H1 (cell line): ENCODE data around the gene ING5. TPM values are rescaled to one million over a fixed set of nuclear protein-coding genes. Genes with fewer than 3 reads are reported as not detected.

Source experiments
- CHD2 ChIP-seq: IDR thresholded peaks from 2 replicates; pipeline ENCODE4 v1.6.1; 2012; ENCODE audit warnings: low read length, improper control_type of control experiment
- EZH2 ChIP-seq: fragments of 200-600 bp; sonication (generic); IDR thresholded peaks from 2 replicates; pipeline ENCODE4 v1.7.1; 2012; ENCODE audit warnings: low read depth, mild to moderate bottlenecking, moderate library complexity, low read length, inconsistent platforms; ENCODE audit not compliant: severe bottlenecking
- HDAC2 ChIP-seq, 2 experiments: fragments of 300-600 bp in 1 of 2; sonication (generic) in 1 of 2; IDR thresholded peaks; 2 replicates each; pipeline ENCODE4 v1.6.1; 2011 to 2012; ENCODE audit warnings: low read depth in 2 of 2, low read length in 2 of 2, mild to moderate bottlenecking in 2 of 2, moderate library complexity in 2 of 2, borderline replicate concordance in 1 of 2, inconsistent platforms in 1 of 2
- JUN ChIP-seq: IDR thresholded peaks from 2 replicates; pipeline ENCODE4 v1.6.1; 2011; ENCODE audit warnings: low read depth, mild to moderate bottlenecking, improper control_type of control experiment, low read length
- TBP ChIP-seq: IDR thresholded peaks from 2 replicates; pipeline ENCODE4 v1.6.1; 2011; ENCODE audit warnings: low read depth, low read length, improper control_type of control experiment
- polyA plus RNA-seq, 7 experiments: library from polyadenylated mRNA; depleted of rRNA in 3 of 7; stranded (reverse) in 5 of 7; unstranded in 2 of 7; fragments of >200 nt in 5 of 7; fragments of 200-250 nt in 2 of 7; gene quantifications; 1 replicate in 5 of 7; 2 replicates in 1 of 7; 4 replicates in 1 of 7; pipeline versions ENCODE4 v1.2.1 to v1.2.3, GENCODE V29; 2011 to 2013; ENCODE audit warnings: missing spikeins in 2 of 7, mixed read lengths in 2 of 7
- total RNA-seq: library from RNA; stranded (reverse); fragmentation: NEBNext Ultra II Directional; extraction: Animal tissue kit (Norgen Biotek cat#: 25700); gene quantifications from 2 replicates; pipeline ENCODE4 v1.2.1, GENCODE V29; 2021
- TF ChIP-seq, protein P1 (sequence below): IDR thresholded peaks from 2 replicates; pipeline ENCODE4 v1.6.1; 2012; ENCODE audit warnings: inconsistent platforms
- TF ChIP-seq, protein P2 (sequence below), 3 experiments: IDR thresholded peaks; 1 replicate in 2 of 3; 2 replicates in 1 of 3; pipeline versions ENCODE4 v1.5.1 to v1.6.1; 2011; ENCODE audit warnings: low read length in 3 of 3, mild to moderate bottlenecking in 3 of 3, inconsistent platforms in 2 of 3, low read depth in 1 of 3, moderate library complexity in 1 of 3; ENCODE audit not compliant: insufficient read depth in 1 of 3; ENCODE audit errors: control extremely low read depth in 1 of 3
- TF ChIP-seq, protein P3 (sequence below): IDR thresholded peaks from 2 replicates; pipeline ENCODE4 v1.6.1; 2011; ENCODE audit warnings: low read depth, mild to moderate bottlenecking, low read length; ENCODE audit not compliant: insufficient read depth

The ING5 gene
- total and polyA plus RNA-seq, 2 of the 8 experiments (the other 6 are each of a cell fraction or from before 2014, with no cell fraction given): 41.5 to 47.4 TPM

DNA sequence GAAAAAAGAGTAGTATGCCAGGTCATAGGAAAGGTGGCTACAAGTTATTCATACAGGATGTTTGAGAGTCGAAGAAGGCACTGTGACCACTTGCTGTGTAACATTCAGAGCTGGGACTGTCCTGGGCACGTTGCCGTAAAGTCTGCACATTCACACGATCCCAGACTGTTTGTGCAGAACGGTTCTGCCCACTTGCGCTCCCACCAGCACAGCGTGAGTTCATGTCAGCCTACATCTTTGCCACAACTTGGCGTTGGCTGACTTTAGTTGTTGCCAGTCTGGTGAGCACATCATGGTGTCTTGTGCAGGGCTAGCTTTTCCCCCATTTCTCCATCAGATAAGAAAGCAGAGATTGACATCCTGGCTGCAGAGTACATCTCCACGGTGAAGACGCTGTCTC lies 7.0 kb downstream of the ING5 start (continued):
- TF ChIP-seq EZH2 (no peak), CHD2 (no peak), JUN (no peak), HDAC2 (IDR thresholded peaks at IDR 0.05; ENCODE audit: borderline replicate concordance in 1 of 2, low read depth in 2 of 2, low read length in 2 of 2) (no peak), TBP (no peak)
- TF ChIP-seq, protein P1, sequence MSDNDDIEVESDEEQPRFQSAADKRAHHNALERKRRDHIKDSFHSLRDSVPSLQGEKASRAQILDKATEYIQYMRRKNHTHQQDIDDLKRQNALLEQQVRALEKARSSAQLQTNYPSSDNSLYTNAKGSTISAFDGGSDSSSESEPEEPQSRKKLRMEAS: no peak
- TF ChIP-seq, protein P2, sequence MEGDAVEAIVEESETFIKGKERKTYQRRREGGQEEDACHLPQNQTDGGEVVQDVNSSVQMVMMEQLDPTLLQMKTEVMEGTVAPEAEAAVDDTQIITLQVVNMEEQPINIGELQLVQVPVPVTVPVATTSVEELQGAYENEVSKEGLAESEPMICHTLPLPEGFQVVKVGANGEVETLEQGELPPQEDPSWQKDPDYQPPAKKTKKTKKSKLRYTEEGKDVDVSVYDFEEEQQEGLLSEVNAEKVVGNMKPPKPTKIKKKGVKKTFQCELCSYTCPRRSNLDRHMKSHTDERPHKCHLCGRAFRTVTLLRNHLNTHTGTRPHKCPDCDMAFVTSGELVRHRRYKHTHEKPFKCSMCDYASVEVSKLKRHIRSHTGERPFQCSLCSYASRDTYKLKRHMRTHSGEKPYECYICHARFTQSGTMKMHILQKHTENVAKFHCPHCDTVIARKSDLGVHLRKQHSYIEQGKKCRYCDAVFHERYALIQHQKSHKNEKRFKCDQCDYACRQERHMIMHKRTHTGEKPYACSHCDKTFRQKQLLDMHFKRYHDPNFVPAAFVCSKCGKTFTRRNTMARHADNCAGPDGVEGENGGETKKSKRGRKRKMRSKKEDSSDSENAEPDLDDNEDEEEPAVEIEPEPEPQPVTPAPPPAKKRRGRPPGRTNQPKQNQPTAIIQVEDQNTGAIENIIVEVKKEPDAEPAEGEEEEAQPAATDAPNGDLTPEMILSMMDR (IDR thresholded peaks at IDR 0.05; ENCODE audit: control extremely low read depth in 1 of 3, insufficient read depth in 1 of 3, low read depth in 1 of 3, low read length in 3 of 3): no peak
- TF ChIP-seq, protein P3, sequence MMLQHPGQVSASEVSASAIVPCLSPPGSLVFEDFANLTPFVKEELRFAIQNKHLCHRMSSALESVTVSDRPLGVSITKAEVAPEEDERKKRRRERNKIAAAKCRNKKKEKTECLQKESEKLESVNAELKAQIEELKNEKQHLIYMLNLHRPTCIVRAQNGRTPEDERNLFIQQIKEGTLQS: no peak
